ENCODE measurements around the gene CFAP97. TPM values are rescaled to one million over a fixed set of nuclear protein-coding genes. Genes with fewer than 3 reads are reported as not detected.

Gene CFAP97
- polyA plus RNA-seq, 1 donor from 2014 or later, result 29.8 TPM

DNA sequence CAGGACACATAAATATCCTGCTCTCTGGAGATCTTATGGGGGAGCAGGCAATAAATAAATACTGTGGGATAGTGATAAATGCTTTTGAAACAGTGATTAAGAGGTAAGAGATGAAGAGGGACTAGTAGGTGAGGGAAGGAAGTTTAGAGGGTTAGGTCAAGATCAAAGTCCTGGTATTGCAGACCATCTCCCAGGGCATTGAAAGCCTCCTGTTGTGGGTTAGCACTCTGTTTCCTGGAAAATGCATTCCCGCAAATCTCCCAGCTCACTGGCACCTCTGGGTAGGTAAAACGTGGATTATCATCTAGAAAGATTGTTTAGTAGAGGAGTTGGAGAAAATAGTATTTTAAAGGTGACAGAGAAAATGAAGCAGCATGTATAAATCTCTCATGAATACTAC, 7.8 kb upstream of the CFAP97 start:
- Histone ChIP-seq H3K79me2 (replicated peaks; ENCODE audit: insufficient read depth, low read length) (peaks cover 7% of the 10 kb centered on the region), H3K4me3 (ENCODE audit: low read length) (peak overlapping the region; percentile 86)
- TF ChIP-seq, protein P1, sequence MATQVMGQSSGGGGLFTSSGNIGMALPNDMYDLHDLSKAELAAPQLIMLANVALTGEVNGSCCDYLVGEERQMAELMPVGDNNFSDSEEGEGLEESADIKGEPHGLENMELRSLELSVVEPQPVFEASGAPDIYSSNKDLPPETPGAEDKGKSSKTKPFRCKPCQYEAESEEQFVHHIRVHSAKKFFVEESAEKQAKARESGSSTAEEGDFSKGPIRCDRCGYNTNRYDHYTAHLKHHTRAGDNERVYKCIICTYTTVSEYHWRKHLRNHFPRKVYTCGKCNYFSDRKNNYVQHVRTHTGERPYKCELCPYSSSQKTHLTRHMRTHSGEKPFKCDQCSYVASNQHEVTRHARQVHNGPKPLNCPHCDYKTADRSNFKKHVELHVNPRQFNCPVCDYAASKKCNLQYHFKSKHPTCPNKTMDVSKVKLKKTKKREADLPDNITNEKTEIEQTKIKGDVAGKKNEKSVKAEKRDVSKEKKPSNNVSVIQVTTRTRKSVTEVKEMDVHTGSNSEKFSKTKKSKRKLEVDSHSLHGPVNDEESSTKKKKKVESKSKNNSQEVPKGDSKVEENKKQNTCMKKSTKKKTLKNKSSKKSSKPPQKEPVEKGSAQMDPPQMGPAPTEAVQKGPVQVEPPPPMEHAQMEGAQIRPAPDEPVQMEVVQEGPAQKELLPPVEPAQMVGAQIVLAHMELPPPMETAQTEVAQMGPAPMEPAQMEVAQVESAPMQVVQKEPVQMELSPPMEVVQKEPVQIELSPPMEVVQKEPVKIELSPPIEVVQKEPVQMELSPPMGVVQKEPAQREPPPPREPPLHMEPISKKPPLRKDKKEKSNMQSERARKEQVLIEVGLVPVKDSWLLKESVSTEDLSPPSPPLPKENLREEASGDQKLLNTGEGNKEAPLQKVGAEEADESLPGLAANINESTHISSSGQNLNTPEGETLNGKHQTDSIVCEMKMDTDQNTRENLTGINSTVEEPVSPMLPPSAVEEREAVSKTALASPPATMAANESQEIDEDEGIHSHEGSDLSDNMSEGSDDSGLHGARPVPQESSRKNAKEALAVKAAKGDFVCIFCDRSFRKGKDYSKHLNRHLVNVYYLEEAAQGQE (IDR thresholded peaks at IDR 0.05; ENCODE audit: borderline replicate concordance), result no peak
- TF ChIP-seq POLR2AphosphoS5 (IDR thresholded peaks at IDR 0.05) (no peak), RAD21 (conservative IDR thresholded peaks at IDR 0.05) (no peak), EP300 (conservative IDR thresholded peaks at IDR 0.05; ENCODE audit: poor library complexity, severe bottlenecking) (no peak), SMC3 (conservative IDR thresholded peaks at IDR 0.05; ENCODE audit: poor library complexity) (no peak)
- TF ChIP-seq, protein P2, sequence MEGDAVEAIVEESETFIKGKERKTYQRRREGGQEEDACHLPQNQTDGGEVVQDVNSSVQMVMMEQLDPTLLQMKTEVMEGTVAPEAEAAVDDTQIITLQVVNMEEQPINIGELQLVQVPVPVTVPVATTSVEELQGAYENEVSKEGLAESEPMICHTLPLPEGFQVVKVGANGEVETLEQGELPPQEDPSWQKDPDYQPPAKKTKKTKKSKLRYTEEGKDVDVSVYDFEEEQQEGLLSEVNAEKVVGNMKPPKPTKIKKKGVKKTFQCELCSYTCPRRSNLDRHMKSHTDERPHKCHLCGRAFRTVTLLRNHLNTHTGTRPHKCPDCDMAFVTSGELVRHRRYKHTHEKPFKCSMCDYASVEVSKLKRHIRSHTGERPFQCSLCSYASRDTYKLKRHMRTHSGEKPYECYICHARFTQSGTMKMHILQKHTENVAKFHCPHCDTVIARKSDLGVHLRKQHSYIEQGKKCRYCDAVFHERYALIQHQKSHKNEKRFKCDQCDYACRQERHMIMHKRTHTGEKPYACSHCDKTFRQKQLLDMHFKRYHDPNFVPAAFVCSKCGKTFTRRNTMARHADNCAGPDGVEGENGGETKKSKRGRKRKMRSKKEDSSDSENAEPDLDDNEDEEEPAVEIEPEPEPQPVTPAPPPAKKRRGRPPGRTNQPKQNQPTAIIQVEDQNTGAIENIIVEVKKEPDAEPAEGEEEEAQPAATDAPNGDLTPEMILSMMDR (IDR thresholded peaks at IDR 0.05; ENCODE audit: poor library complexity, severe bottlenecking), result no peak

DNA sequence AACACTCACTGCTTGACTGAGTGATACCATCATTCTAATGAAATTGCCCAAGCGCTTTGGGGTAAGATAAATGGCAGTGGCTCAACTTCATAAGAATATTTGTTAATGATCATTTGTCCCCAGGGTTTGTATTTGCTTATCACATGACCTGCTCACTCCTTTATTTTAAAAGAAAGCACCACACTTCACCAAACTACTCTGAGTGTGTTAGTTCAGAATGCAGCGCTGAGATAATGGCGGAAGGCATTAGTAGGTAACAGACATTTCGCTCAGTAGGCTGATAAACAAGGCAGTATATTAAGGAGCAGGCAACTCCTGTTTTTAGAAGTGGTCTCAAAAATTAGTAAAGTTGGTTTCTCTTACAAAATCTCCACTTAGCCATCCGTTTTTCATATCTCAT, 7.2 kb upstream of the CFAP97 start:
- H3F3A ChIP-seq (ENCODE audit: insufficient read depth, low read length, poor library complexity, severe bottlenecking), result no peaks in the 10 kb centered on the region
- H3K79me2 ChIP-seq (replicated peaks; ENCODE audit: insufficient read depth, low read length), result peaks cover 7% of the 10 kb centered on the region
- no peaks in the 10 kb centered on the region for H3K9me2 ChIP-seq (ENCODE audit: insufficient read depth, low read length)
- H4K20me1 ChIP-seq (ENCODE audit: insufficient read depth), result no peaks in the 10 kb centered on the region
- H2AFZ ChIP-seq (ENCODE audit: low read depth, low read length), result no peak overlapping the region
- H3K36me3 ChIP-seq (ENCODE audit: insufficient read depth, low read length), result no peaks in the 10 kb centered on the region
- peak overlapping the region; percentile 86 for H3K4me3 ChIP-seq (ENCODE audit: low read length)
- H3K27me3 ChIP-seq (ENCODE audit: insufficient read depth, low read depth, low read length), result no peaks in the 10 kb centered on the region
- H3K27ac ChIP-seq (ENCODE audit: low read length), result no peak overlapping the region
- TF ChIP-seq, protein P2 (IDR thresholded peaks at IDR 0.05; ENCODE audit: poor library complexity, severe bottlenecking), result no peak
- TF ChIP-seq TAF1 (IDR thresholded peaks at IDR 0.05; ENCODE audit: low read depth), result no peak
- H3K9me3 ChIP-seq (ENCODE audit: low read length), result no peaks in the 10 kb centered on the region
- peak overlapping the region; percentile 86 for H3K4me2 ChIP-seq (ENCODE audit: low read length)
- no peak overlapping the region for H3K9ac ChIP-seq (ENCODE audit: low read length)

More for the DNA sequence above, 7.8 kb upstream of the CFAP97 start:
- Histone ChIP-seq H3K9ac (ENCODE audit: low read length) (no peak overlapping the region), H4K20me1 (ENCODE audit: insufficient read depth) (no peaks in the 10 kb centered on the region), H3K9me3 (ENCODE audit: low read length) (no peaks in the 10 kb centered on the region), H2AFZ (ENCODE audit: low read depth, low read length) (no peak overlapping the region), H3K9me2 (ENCODE audit: insufficient read depth, low read length) (no peaks in the 10 kb centered on the region), H3K27me3 (ENCODE audit: insufficient read depth, low read depth, low read length) (no peaks in the 10 kb centered on the region), H3K4me2 (ENCODE audit: low read length) (peak overlapping the region; percentile 86), H3F3A (ENCODE audit: insufficient read depth, low read length, poor library complexity, severe bottlenecking) (no peaks in the 10 kb centered on the region), H3K36me3 (ENCODE audit: insufficient read depth, low read length) (no peaks in the 10 kb centered on the region), H3K27ac (ENCODE audit: low read length) (no peak overlapping the region)
